NCI-H1417 treated with DMSO at 0.1 percent for 48 hours (cell line): ENCODE measurements around the gene ADAM19.
"Not testable (repeated sequence)": the region's sequence is repeated elsewhere in the genome, so short reads cannot be mapped to it uniquely, and the experiment has no call there.

Source experiments
- DNase-seq: peaks from one replicate; lab custom pipeline; 2025; lab: John Stamatoyannopoulos, UW

The ADAM19 gene

DNA sequence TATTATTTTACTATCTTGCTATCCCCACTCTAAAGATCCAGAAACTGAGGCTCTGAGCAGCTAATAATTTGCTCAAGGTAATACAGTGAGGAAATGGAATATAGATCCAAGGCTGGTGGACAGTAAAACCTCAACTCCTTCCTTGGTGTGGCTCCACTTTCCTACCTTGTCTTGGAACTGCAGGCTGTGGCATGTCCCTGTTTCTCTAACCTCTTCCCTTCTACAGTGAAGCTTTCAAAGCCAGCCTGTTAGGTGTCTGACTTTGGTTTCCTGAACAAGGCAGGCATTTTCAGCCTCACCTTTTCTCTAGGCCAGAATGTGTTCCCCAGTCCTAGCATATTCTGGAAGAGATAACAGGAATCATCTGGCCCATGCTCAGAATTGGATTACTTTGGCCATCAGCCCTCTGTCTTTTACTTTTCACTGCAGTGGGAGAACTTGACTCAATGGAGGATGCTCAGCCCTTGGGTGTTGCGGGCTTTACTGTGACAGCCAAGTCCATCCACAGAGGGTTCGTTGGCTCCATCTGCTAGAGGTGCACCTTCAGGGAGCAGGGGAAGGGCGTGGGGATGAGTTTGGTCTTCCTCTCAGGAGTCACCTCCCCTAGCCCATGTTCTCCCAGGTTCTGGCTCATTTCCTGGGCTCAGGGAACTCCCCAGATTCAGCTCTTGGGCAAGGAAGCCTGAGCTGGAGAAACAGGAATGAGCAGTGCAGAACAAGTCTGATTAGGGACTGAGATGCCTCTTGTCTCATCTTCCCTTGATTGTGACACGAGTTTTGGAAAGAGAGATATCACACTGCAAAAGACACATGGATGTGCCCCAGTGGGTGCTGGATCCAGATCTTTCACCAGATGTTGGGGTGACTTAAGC, 114.4 kb downstream of the ADAM19 start:
- DNase-seq, result no peak

DNA sequence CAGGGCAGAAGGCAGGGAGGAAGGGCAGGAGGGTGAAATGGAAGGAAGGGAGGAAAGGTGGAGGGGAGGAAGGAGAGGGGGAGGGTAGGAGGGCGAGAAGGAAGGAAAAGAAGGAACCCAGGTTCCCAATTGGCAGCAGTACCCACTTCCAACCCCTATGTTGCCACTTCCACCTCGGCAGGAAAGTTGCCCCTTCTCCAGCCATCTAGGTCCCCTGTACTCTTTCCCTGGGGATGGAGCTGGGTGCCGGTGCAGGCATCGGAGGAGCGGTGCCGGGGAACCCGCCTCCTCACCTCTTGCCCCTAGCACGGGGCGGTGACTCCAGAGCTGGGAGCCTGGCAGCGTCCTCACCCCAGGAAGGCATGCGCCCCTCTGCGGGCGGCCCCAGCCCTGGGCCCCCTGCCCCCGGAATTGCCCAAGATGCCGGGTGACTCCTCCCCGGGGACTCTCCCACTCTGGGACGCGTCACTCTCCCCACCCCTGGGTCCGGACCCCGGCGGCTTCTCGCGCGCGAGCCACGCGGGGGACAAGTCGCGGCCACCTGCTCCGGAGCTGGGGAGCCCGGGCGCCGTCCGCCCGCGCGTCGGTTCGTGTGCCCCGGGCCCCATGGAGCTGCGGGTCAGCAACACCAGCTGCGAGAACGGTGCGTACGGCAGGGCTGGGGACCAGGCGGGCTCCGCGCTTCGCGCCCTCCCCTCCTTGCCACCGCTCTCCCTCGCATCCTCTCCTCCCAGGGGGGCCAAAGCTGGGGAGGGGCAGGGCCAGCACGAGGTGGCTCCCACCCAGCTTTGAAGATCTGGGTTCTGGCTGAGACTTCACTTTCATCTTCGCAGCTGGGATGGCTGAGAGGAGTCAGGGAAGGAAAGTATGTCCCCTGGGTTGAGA, 115.6 kb downstream of the ADAM19 start, which contains the start of gene NIPAL4:
Gene NIPAL4 (plus strand): TSS at position 499 of the 885 bp plus-strand sequence. CDS start 108 bp downstream, at position 607.
- DNase-seq, result no peak

DNA sequence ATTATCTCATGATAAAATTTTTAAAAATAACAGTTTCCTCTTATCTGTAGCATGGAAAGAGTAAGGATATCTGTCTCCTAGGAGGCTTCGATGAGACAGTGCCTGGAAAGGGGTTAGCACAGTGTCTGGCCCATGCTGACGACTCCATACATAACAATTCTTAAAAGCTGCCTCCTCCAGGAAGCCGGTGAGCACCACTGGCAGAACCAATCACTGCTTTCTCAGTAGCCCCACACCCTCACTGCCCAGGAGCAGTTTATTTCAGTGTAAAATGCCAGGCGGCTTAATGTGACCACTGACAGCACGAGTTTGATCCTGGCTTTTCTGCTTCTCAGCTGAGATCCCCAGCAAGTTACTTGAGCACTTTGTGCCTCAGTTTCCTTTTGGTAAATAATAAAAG, 116.7 kb downstream of the ADAM19 start:
- no peak for DNase-seq

DNA sequence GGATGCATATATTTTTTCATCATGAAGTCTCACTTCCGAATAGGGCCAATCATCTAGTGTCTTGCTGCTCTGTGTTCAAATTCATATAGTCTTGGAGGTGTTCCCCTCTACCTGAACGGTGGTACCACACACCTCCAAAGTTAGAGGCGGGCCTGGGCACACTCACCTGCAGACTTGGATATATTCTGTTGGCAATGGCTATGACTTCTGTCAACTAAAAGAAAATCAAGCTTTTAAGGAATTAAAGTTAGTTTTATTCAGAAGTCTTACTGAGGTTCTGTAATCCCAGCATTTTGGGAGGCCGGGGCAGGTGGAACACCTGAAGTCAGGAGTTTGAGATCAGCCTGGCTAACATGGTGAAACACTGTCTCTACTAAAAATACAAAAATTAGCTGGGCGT, 118.2 kb downstream of the ADAM19 start:
- no peak for DNase-seq

DNA sequence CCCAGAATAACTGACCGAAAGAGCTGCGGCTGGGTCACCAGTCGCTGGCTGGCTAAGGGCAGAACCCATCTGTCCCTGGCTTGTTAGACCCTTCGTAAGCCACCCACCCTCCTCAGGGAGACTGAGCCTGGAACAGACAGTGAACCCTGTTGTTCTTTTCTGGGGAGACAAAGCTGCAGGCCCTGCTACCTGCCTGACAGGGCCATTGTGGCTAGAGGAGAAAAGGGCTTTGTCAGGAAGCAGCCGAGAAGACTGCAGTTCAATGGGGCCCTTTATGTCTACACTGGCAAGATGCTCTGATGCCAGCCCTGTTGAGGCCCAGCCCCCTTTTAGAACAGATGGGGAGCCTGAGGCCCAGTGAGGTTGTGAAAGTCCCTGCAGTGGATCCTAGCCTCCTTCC, 119.3 kb downstream of the ADAM19 start:
- DNase-seq, result no peak

DNA sequence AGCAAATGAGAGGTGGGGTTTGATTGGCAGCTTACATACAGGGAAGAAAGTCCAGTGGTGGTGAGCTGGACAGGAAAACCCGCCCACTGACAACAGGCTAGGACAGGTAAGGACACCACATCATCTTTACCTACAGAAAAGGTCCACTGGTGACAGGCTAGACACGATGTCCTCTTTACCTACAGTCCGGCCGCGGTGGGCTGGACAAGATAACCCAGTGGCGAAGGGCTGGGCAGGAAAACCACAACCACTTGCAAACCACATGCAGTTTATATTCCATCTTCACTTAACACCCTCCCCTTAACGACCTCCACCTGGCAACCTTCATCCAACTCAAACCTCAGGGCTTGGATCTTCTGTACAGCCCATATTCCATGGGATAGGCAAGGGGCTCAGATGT, 120.5 kb downstream of the ADAM19 start:
- no peak for DNase-seq

DNA sequence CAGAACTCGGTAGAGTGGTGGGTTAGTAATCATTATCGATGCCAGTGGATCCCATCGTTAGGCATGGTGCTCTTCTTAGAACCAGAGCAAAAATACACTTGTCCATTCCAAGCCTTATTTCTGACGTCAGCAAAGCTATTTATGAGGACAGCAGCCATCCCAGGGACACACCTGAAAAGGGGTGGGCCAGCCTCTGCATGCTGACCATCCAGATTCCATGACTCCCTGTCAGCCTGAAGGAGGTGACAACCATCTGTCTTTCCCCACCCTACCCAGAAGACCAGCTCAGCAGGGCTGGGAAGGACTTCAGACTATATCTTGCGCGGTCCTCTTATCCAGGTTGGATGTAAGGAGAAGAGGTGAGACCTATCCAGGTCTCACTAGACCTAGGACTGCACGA, 121.3 kb downstream of the ADAM19 start:
- DNase-seq, result no peak

DNA sequence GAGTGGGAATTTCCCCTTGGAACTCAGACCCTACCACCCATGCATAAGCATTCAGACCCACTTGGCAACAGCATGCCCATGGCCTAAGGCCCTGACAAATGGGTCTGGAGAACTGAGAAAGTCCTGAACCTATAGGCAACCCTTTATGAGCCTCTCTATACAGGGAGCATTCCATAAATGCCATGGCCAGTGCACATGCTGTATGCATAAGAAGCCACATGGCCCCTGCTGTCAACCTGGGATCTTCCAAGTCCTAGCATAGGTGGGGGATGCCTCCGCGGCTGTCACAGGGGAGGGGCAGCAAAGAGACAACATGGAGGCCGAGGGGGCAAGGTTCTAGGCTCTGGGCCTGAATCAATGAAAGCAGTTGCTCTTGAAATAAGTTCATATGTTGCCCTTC, 123.8 kb downstream of the ADAM19 start:
- no peak for DNase-seq

DNA sequence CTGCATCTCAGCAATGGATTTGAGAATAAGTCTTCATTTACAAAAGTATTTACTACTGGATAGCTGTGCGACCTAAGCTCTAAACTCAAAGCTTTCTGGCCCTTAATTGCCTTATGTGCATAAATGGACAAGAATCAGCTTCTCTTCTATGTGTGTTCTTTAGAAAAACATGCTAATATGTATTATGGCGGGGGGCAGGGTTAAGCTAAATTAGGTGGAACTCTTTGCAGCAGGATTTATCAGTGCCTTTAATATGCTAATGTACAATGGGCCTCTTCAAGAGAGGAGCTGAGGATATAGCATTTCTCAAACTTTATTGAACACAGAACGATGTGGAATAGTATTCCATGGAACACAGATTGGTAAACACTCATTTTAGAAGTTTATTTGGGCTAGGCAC, 125.6 kb downstream of the ADAM19 start:
- no peak for DNase-seq

DNA sequence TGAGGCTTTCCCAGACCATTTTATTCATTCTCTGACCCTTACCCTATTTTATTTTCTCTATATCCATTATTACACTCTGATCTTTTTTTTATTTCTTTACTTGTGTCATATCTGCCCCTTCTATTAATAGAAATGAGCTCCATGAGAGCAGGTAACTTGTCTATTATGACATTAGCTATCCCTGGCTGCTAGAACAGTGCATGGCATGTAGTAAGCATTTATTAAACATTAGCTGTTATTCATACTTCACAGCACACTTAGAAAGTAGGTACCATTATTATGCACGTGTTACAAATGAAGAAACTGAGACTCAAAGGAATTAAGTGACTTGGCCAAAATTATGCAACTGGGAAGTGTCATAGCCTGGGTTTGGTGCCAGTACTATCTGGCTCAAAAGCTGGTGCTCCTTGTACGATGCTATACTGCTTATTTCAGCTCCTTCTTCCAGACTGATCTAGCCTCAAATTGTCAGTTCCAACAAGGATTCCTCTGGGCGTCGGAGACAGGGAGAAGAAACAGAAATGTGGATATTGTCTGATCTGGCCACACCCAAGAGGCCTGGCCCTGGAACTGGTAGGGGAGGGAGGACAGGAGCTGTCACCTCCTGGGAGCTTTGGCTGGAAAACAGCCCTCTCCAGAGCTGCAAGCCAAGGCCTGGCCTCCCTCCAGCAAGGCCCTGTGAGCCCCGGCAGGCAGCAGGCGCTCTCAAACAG, 126.4 kb downstream of the ADAM19 start:
- no peak for DNase-seq

DNA sequence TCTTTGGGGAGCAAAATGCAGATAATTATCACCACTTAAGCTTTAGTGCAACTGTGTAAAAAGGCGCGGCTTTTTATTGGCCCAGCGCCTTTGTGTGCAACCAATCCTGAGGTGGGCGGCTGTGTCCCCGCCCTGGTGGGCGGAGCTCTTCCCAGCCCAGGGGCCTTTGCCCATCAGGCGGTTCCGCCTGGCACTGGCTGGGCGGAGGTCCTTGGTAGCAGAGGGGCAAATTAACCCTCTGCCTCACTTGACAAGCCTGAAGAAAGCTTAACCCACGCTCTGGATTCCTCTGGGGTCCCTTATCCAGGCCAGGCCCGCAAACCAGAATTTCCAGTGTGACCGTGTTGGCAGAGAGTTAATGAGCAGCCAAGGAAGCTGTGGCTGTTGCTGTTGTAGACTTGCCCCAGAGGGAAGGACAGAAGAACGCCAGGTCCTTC, 128.4 kb downstream of the ADAM19 start:
- no peak for DNase-seq

DNA sequence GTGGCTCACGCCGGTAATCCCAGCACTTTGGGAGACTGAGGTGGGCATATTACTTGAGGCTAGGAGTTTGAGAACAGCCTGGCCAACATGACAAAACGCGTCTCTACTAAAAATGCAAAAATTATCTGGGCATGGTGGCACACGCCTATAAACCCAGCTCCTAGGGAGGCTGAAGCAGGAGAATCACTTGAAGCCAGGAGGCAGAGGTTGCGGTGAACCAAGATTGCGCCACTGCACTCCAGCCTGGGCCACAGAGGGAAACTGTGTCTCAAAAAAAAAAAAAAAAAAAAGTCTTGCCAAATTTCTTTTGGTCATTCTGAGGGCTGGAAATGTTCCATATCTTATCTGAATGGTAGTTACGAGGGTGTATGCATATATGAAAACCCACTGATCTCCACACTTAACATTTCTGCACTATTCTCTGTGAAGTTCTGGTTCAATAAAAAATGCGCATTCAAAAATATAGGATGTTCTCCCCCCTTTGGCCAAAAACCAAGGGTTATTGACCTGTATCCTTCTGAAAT, 129.1 kb downstream of the ADAM19 start:
- no peak for DNase-seq

DNA sequence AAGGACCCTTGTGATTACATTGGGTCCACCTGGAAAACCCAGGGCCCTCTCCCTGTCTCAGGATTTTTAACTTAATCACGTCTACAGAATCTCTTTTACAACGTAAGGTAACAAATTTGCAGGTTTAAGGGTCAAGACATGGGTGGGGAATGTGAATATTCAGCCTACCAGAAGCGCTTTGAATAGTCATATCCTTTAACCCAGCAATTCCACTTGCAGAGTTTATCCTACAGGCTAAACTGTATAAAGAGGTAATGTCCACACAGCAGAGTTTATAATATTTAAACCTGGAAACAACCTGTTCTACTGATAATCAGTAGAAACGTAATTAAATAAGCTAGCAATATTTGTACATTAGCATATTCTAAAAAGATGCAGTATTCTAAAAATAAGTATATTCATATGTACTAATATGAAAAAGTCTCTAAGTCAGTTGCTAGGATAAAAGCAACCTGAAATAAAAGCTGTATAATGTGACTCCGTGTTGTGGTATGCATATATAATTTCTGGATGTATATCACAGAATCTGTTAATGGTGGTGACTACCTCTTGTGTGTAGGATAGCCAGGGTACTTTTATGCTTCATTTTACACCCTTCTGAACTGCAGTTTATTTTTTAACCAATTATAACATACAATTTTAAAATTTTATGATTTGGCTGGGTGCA, 129.7 kb downstream of the ADAM19 start:
- DNase-seq, result no peak

DNA sequence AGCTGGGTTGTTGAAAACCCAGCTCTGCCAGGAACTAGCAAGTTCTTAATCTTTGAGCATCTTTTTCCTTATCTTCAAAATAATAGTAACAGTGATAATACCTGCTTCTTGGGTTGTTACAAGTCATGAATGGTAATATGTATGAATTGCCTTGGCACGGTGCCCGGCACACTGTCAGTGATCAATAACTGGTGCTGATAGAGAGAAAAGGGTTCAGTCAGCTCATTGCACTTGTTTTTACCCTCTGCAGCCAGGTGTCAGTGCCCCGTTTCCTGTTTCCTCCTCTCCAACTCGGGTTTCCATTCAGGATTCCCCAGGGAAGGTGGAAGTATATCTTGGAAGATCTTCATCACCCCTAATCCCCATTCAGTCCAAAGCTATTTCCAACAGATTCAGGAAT, 131.4 kb downstream of the ADAM19 start:
- no peak for DNase-seq

DNA sequence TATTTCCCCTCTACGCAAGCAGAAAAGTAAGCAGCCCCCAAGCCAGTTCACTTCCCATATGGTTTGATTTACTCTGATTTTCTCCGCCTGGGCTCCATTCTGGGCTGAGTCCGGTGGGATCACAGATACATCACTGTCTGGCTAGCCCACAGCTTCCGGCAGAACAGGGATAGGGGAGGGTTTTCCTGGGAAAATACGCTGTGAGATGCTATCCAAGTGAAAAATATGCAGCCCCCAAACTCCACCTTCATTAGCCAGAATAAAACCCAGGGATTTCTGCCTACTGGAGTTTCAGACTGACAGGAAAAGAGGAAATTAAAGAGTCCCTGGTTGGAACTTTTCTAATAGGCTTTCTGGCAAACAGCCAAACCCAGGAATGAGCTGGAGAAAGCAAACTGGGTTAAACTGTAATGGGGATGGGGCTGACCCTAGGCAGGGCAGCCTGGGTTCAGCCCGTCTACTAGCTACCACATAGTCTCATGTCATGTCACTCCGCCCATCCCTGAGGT, 132.5 kb downstream of the ADAM19 start:
- DNase-seq, result no peak

DNA sequence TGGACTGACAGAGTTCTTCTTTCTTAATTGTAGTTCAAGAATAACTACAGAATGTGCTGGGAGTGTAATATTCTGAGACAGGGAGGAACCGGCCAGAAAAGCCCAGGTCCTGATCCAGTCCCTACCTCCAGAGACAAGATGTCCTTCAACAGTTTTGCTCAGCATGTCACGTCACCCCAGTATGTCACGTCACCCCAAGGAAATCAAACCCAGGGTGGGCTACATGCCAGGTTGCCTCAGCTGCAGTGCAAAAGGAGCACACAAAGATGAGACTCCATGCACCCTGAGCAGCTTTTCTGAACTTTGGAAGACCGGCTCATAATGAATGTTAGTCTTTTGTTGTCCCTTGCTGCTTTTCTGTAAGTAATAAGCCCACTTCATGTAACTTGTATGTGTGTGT, 141.5 kb downstream of the ADAM19 start:
- no peak for DNase-seq

DNA sequence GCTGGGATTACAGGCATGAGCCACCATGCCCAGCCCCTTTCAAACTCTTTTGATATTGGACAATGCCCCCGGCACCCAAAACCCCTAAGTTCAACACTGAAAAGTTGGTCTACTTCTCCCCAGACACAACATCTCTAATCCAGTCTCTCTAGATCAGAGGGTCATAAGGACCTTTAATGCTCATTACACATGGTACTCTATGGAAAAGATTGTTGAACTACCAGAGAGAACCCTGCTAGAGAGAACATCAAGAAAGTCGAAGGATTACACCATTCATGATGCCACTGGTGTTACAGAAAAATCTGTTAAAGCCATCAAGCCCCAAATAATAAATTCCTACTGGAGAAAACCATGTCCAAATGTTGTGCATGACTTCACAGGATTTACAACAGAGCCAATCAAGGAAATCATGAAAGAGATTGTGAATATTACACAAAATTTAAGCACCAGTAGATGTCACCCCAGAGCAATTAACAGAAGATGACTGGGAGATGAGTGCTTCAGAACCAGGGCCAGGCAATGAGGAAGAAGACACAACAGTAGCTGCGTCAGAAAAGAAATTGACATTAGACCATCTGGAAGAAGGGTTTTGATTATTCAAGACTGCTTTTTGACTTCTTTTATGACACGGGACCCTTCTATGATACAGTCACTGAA, 143.9 kb downstream of the ADAM19 start:
- DNase-seq, result no peak

DNA sequence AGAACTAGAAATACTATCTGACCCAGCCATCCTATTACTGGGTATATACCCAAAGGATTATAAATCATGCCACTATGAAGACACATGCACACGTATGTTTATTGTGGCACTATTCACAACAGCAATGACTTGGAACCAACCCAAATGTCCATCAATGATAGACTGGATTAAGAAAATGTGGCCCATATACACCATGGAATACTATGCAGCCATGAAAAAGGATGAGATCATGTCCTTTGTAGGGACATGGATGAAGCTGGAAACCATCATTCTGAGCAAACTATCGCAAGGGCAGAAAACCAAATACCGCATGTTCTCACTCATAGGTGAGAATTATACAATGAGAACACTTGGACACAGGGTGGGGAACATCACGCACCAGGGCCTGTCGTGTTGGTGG, 145.7 kb downstream of the ADAM19 start:
- DNase-seq, result not testable (repeated sequence)
